Fibroblast of lung (primary cell): ENCODE results near the gene PLB1. TPM values are rescaled to one million over a fixed set of nuclear protein-coding genes. Genes with fewer than 3 reads are reported as not detected.

Experiments
- DNase-seq, 2 donors: peaks; one replicate each; pipeline versions ENCODE4 v3.0.0 to v3.0.0-alpha.2; 2010; ENCODE audit warnings: low read depth in 2 of 2
- H2AFZ ChIP-seq: 2 replicates; pipeline ENCODE4 v1.5.1; 2012; ENCODE audit warnings: low read length, control low read depth, inconsistent platforms
- H3K27ac ChIP-seq: 2 replicates; pipeline ENCODE4 v1.5.1; 2011; ENCODE audit warnings: low read length, control low read depth; ENCODE audit not compliant: insufficient read depth
- H3K27me3 ChIP-seq: 2 replicates; pipeline ENCODE4 v1.5.1; 2011; ENCODE audit warnings: mild to moderate bottlenecking, low read length; ENCODE audit not compliant: control insufficient read depth, insufficient read depth
- H3K36me3 ChIP-seq: 2 replicates; pipeline ENCODE4 v1.5.1; 2011; ENCODE audit warnings: low read length; ENCODE audit not compliant: control insufficient read depth, insufficient read depth
- H3K4me1 ChIP-seq: 2 replicates; pipeline ENCODE4 v1.5.1; 2011; ENCODE audit warnings: low read length; ENCODE audit not compliant: control insufficient read depth, insufficient read depth; ENCODE audit errors: extremely low read depth
- H3K4me2 ChIP-seq: 2 replicates; pipeline ENCODE4 v1.5.1; 2011; ENCODE audit warnings: low read length, control low read depth; ENCODE audit not compliant: insufficient read depth; ENCODE audit errors: extremely low read depth
- H3K4me3 ChIP-seq, 4 experiments: fragments of 200-600 bp in 1 of 4; sonication (generic) in 1 of 4; replicated peaks in 1 of 4; 2 replicates each; pipeline ENCODE4 v1.5.1; 2011 to 2016; ENCODE audit warnings: low read length in 4 of 4, low read depth in 3 of 4, mild to moderate bottlenecking in 3 of 4, control low read depth in 2 of 4, inconsistent platforms in 1 of 4, mixed read lengths in 1 of 4; ENCODE audit not compliant: insufficient read depth in 1 of 4; ENCODE audit errors: control extremely low read depth in 1 of 4
- H3K79me2 ChIP-seq: 2 replicates; pipeline ENCODE4 v1.5.1; 2012; ENCODE audit warnings: mild to moderate bottlenecking, low read length, inconsistent platforms; ENCODE audit not compliant: control insufficient read depth, insufficient read depth
- H3K9ac ChIP-seq: 2 replicates; pipeline ENCODE4 v1.5.1; 2011; ENCODE audit warnings: mild to moderate bottlenecking, low read length, control low read depth; ENCODE audit not compliant: insufficient read depth
- H3K9me3 ChIP-seq: 2 replicates; pipeline ENCODE4 v1.5.1; 2012; ENCODE audit warnings: low read depth, low read length; ENCODE audit not compliant: control insufficient read depth, insufficient read depth
- H4K20me1 ChIP-seq: 2 replicates; pipeline ENCODE4 v1.5.1; 2011; ENCODE audit warnings: low read length; ENCODE audit not compliant: control insufficient read depth, insufficient read depth; ENCODE audit errors: extremely low read depth
- EZH2 ChIP-seq: IDR thresholded peaks from 2 replicates; pipeline ENCODE4 v1.5.1; 2012; ENCODE audit warnings: low read length, control low read depth, mild to moderate bottlenecking; ENCODE audit errors: missing control alignments
- polyA plus RNA-seq, 2 donors: library from polyadenylated mRNA; depleted of rRNA in 1 of 2; stranded (reverse) in 1 of 2; unstranded in 1 of 2; fragments of >200 nt; gene quantifications; 2 replicates each; pipeline ENCODE4 v1.2.1, GENCODE V29; 2011 to 2012; ENCODE audit warnings: missing spikeins in 1 of 2
- total RNA-seq: library from RNA; depleted of rRNA; stranded (reverse); fragments of >200 nt; gene quantifications from 2 replicates; pipeline ENCODE4 v1.2.1, GENCODE V29; 2014
- TF ChIP-seq, protein P1 (sequence below), 2 donors: IDR thresholded peaks in 1 of 2; conservative IDR thresholded peaks in 1 of 2; 1 replicate in 1 of 2; 2 replicates in 1 of 2; pipeline ENCODE4 v1.5.1; 2011 to 2012; ENCODE audit warnings: low read length in 2 of 2, control low read depth in 1 of 2, inconsistent platforms in 1 of 2, low read depth in 1 of 2, mild to moderate bottlenecking in 1 of 2

The PLB1 gene
- total and polyA plus RNA-seq, 2 donors (not counting 1 experiment from before 2014, with no cell fraction given): 0.70 to 1.8 TPM

- H3K27me3 ChIP-seq: peaks cover 6% of the 10 kb centered on the region
- H3K4me2 ChIP-seq: no peak overlapping the region
- H3K27ac ChIP-seq: no peak overlapping the region
- H4K20me1 ChIP-seq: no peaks in the 10 kb centered on the region
- no peak for TF ChIP-seq EZH2
- TF ChIP-seq, protein P1, sequence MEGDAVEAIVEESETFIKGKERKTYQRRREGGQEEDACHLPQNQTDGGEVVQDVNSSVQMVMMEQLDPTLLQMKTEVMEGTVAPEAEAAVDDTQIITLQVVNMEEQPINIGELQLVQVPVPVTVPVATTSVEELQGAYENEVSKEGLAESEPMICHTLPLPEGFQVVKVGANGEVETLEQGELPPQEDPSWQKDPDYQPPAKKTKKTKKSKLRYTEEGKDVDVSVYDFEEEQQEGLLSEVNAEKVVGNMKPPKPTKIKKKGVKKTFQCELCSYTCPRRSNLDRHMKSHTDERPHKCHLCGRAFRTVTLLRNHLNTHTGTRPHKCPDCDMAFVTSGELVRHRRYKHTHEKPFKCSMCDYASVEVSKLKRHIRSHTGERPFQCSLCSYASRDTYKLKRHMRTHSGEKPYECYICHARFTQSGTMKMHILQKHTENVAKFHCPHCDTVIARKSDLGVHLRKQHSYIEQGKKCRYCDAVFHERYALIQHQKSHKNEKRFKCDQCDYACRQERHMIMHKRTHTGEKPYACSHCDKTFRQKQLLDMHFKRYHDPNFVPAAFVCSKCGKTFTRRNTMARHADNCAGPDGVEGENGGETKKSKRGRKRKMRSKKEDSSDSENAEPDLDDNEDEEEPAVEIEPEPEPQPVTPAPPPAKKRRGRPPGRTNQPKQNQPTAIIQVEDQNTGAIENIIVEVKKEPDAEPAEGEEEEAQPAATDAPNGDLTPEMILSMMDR (conservative IDR thresholded peaks at IDR 0.05 in 1 of 2, IDR thresholded peaks at IDR 0.05 in 1 of 2; ENCODE audit: low read depth in 1 of 2, low read length in 2 of 2): no peak
- DNase-seq: no peak
- H3K79me2 ChIP-seq: no peaks in the 10 kb centered on the region
- no peaks in the 10 kb centered on the region for H3K4me1 ChIP-seq
- no peak overlapping the region for H3K4me3 ChIP-seq
- no peaks in the 10 kb centered on the region for H3K36me3 ChIP-seq
- no peaks in the 10 kb centered on the region for H3K9me3 ChIP-seq
- H2AFZ ChIP-seq: no peak overlapping the region
- no peak overlapping the region for H3K9ac ChIP-seq
These were observed 3.4 kb downstream of the PLB1 start for GRCh38 chr2:28499282-28499681.

DNA sequence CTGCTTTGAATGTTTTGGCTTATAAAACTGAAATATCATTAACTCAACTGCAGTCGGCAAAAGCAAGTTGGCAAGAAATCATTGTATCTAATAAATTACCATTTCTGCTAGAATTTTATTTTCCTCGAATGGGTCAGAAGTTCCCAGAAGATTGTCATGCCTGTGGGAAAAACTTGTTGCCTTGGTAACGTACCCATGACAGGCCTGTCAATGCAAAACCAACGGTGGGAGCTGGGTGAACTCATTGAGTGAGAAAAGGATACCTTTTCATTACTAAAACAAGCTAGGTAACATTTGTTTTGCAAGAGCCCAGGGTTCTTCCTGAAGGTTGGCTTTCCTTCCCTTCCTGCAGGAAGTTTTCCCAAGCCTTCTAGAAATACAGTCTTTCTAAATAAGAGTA is 9.5 kb downstream of the PLB1 start:
- H3K27ac ChIP-seq: no peak overlapping the region
- H4K20me1 ChIP-seq: no peaks in the 10 kb centered on the region
- no peaks in the 10 kb centered on the region for H3K4me1 ChIP-seq
- H3K9ac ChIP-seq: no peak overlapping the region
- no peaks in the 10 kb centered on the region for H3K79me2 ChIP-seq
- no peak for TF ChIP-seq EZH2
- TF ChIP-seq, protein P1 (conservative IDR thresholded peaks at IDR 0.05 in 1 of 2, IDR thresholded peaks at IDR 0.05 in 1 of 2; ENCODE audit: low read depth in 1 of 2, low read length in 2 of 2): no peak
- H3K9me3 ChIP-seq: no peaks in the 10 kb centered on the region
- H3K4me2 ChIP-seq: no peak overlapping the region
- no peak overlapping the region for H3K4me3 ChIP-seq
- H3K36me3 ChIP-seq: no peaks in the 10 kb centered on the region
- H3K27me3 ChIP-seq: peaks cover 23% of the 10 kb centered on the region
- H2AFZ ChIP-seq: no peak overlapping the region
- DNase-seq: no peak

DNA sequence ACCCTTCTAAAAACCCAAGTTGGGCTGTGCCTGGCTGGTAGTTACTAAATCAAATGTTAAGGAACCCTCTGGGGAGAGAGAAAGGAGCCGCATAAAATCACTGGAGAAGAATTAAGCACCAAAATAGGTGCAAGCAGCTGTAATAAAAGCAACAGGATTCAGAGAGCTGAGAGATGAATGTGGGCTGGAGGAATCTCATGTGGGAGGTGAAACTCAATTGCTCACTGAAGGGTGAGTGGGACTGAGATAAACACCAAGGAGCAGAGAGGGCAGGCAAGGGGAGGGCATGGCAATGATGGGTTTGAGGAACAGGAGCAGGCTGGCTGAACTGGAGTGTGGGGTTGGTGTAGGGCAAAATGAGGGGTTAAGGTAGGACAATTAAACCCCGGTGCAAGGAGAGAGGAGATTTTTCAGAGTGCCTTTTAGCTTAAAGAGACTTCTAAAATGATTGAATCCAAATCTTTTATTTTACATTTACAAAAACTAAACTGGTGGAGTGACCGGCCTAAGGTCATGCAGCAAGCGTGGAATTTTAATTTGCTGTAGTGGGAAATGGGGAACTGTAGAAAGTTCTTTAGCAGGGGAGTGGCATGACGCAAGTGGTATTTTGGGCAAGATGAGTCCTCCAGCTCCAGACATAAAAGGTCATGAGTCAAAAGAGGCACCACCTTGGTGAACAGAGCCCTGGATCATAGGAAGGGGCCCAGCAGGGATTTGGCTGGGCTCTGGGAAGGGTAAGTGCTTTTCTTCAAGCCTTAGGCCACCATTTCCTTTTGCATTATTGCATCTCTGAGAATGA is 10.5 kb downstream of the PLB1 start:
- no peak overlapping the region for H3K27ac ChIP-seq
- peak in 1 of 2 donors; percentile 58 for DNase-seq
- no peak overlapping the region for H3K9ac ChIP-seq
- H3K79me2 ChIP-seq: no peaks in the 10 kb centered on the region
- peaks cover 23% of the 10 kb centered on the region for H3K27me3 ChIP-seq
- TF ChIP-seq EZH2: no peak
- TF ChIP-seq, protein P1 (conservative IDR thresholded peaks at IDR 0.05 in 1 of 2, IDR thresholded peaks at IDR 0.05 in 1 of 2; ENCODE audit: low read depth in 1 of 2, low read length in 2 of 2): no peak
- H3K4me3 ChIP-seq: no peak overlapping the region
- H3K4me1 ChIP-seq: no peaks in the 10 kb centered on the region
- no peak overlapping the region for H2AFZ ChIP-seq
- no peaks in the 10 kb centered on the region for H3K9me3 ChIP-seq
- H3K36me3 ChIP-seq: no peaks in the 10 kb centered on the region
- no peaks in the 10 kb centered on the region for H4K20me1 ChIP-seq
- no peak overlapping the region for H3K4me2 ChIP-seq
